A673 (cell line): ENCODE measurements around the gene ZNF341.

Experiments used
- CTCF ChIP-seq: fragments of 300-800, 200-600 bp; sonication (generic); conservative IDR thresholded peaks from 2 replicates; pipeline ENCODE4 v1.5.1; 2017; ENCODE audit warnings: low read depth, mild to moderate bottlenecking, antibody characterized with exemption, low read length, moderate library complexity, mixed read lengths
- EZH2 ChIP-seq: fragments of 200-600 bp; sonication (generic); IDR thresholded peaks from 2 replicates; pipeline ENCODE4 v1.6.1; 2017; ENCODE audit warnings: borderline replicate concordance, low read depth, mild to moderate bottlenecking, mixed read lengths, antibody characterized with exemption, low read length; ENCODE audit not compliant: poor library complexity, severe bottlenecking

DNA sequence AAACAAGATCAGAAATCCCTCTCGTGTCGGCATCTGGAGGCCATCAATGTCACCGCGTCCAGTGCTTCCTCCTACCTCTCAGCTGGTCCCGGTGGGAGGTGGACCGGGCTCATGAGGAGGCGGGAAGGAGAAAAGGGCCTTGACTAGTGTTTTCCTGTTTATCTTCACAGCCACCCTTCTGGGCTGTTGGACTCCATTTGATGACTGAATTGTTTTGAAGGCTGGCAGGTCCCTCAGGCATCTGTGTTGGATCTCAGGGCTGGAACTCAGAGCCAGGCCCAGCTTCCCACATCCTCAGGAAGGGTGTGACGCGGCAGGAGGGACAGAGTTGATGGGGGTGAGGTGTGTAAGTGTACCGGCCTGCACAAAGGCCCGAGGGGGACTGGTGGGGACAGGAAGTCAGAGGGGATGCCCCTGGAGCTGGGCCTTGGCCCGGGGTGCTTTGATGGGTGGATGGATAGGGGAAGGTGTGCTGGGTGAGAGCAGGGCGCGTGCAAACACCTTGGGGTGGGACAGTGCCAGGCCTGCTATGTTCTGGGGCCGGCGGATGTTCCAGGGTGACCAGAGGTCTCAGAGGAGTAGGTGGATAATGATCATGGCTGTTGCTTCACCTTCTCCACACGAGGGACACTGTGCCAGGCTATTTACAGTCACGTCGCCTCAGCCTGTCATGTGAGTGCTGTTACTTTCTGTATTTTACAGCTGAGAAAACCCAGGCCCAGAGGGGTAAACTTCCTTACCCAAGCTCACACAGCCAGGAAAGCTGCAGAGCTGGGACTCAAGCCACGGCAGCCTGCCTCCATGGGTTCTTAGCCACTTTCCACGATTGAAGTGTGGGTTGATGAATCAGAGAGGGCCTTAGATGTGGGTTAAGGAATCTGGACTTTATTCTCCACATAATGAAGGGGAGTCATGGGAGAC, 61.5 kb downstream of the ZNF341 start:
- TF ChIP-seq CTCF (no peak), EZH2 (no peak)
